Calu3 (cell line): Measurements from ENCODE around the gene STRIP1. TPM values are rescaled to one million over a fixed set of nuclear protein-coding genes. Genes with fewer than 3 reads are reported as not detected.

Experiments
- BruUV-seq: library from RNA; stranded (reverse); fragments of 400-500 nt; replicated peaks from 2 replicates; lab custom pipeline; 2021; lab: Mats Ljungman, UMichigan
- CTCF ChIA-PET: fragments of 300-600 bp; sonication (Branson Sonifier 250); formaldehyde crosslinking; loops from one replicate; lab custom pipeline; 2022; ENCODE audit warnings: antibody characterized with exemption; lab: Charles Lee
- DNase-seq: peaks from one replicate; pipeline ENCODE4 v3.0.0; 2022
- H3K27ac Mint-ChIP-seq: one replicate; pipeline ENCODE4 v1.8.0; 2022; ENCODE audit warnings: mixed read lengths; ENCODE audit not compliant: unreplicated experiment
- H3K27me3 Mint-ChIP-seq: one replicate; pipeline ENCODE4 v1.8.0; 2022; ENCODE audit warnings: mixed read lengths; ENCODE audit not compliant: unreplicated experiment
- H3K36me3 Mint-ChIP-seq: one replicate; pipeline ENCODE4 v1.8.0; 2022; ENCODE audit warnings: mild to moderate bottlenecking, moderate library complexity, mixed read lengths; ENCODE audit not compliant: insufficient read depth, unreplicated experiment
- H3K4me1 Mint-ChIP-seq: one replicate; pipeline ENCODE4 v1.8.0; 2022; ENCODE audit warnings: mild to moderate bottlenecking, low read depth, mixed read lengths; ENCODE audit not compliant: unreplicated experiment
- H3K4me3 Mint-ChIP-seq: one replicate; pipeline ENCODE4 v1.8.0; 2022; ENCODE audit warnings: mild to moderate bottlenecking, low read depth, moderate library complexity, mixed read lengths; ENCODE audit not compliant: unreplicated experiment
- H3K9me3 Mint-ChIP-seq: one replicate; pipeline ENCODE4 v1.8.0; 2022; ENCODE audit warnings: low read depth, mixed read lengths; ENCODE audit not compliant: unreplicated experiment
- intact Hi-C: fragments of 100-400 bp; cut with micrococcal nuclease; formaldehyde crosslinking; loops from one replicate; pipeline ENCODE4 v1.10.0; 2022; ENCODE audit not compliant: unreplicated experiment
- total RNA-seq: library from RNA; stranded (reverse); gene quantifications from 2 replicates; pipeline ENCODE4 v1.2.3, GENCODE V29; 2022
- TF ChIP-seq, protein P1 (sequence below): fragments of 200-600 bp; IDR thresholded peaks from one replicate; pipeline ENCODE4 v1.8.0; 2022; ENCODE audit warnings: antibody characterized with exemption; ENCODE audit not compliant: unreplicated experiment

STRIP1 gene
- total RNA-seq, 1 experiment from 2014 or later: 27.5 TPM

DNA sequence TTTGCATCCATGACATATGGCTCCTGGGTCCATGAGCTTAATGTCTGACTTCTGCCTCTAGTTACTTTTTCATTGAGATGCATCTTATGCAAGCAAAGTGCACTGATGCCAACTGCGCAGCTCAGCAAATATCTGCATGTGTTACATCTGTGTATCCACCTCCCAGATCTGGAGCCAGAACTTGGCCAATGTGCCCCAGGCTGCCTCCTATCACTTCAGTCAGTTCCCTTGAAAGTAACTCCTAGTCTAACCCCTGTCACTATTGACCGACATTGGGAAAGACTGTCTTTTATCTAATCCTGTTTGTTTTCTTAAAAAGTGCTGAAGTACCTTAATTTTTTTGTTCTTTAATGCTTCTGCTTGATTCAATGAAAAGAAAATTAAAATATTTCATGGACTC lies 58.6 kb downstream of the STRIP1 start:
- H3K27me3 Mint-ChIP-seq: peaks cover 74% of the 10 kb centered on the region
- H3K27ac Mint-ChIP-seq: no peak overlapping the region
- DNase-seq: no peak
- no peaks in the 10 kb centered on the region for H3K9me3 Mint-ChIP-seq
- intact Hi-C loops: no loop called here
- peaks cover under 1% of the 10 kb centered on the region for H3K4me1 Mint-ChIP-seq
- CTCF ChIA-PET: no interaction called here
- H3K4me3 Mint-ChIP-seq: no peak overlapping the region
- no TSS peak for BruUV-seq
- TF ChIP-seq, protein P1, sequence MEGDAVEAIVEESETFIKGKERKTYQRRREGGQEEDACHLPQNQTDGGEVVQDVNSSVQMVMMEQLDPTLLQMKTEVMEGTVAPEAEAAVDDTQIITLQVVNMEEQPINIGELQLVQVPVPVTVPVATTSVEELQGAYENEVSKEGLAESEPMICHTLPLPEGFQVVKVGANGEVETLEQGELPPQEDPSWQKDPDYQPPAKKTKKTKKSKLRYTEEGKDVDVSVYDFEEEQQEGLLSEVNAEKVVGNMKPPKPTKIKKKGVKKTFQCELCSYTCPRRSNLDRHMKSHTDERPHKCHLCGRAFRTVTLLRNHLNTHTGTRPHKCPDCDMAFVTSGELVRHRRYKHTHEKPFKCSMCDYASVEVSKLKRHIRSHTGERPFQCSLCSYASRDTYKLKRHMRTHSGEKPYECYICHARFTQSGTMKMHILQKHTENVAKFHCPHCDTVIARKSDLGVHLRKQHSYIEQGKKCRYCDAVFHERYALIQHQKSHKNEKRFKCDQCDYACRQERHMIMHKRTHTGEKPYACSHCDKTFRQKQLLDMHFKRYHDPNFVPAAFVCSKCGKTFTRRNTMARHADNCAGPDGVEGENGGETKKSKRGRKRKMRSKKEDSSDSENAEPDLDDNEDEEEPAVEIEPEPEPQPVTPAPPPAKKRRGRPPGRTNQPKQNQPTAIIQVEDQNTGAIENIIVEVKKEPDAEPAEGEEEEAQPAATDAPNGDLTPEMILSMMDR: no peak
- H3K36me3 Mint-ChIP-seq: no peaks in the 10 kb centered on the region

- H3K27ac Mint-ChIP-seq: no peak overlapping the region
- H3K9me3 Mint-ChIP-seq: no peaks in the 10 kb centered on the region
- H3K4me3 Mint-ChIP-seq: no peak overlapping the region
- CTCF ChIA-PET: no interaction called here
- no TSS peak for BruUV-seq
- H3K36me3 Mint-ChIP-seq: no peaks in the 10 kb centered on the region
- peaks cover 8% of the 10 kb centered on the region for H3K4me1 Mint-ChIP-seq
- TF ChIP-seq, protein P1: no peak
- intact Hi-C loops: no loop called here
- peaks cover 77% of the 10 kb centered on the region for H3K27me3 Mint-ChIP-seq
- DNase-seq: no peak
Observed at GRCh38 chr1:110094931-110095654, 60.7 kb downstream of the STRIP1 start.

GRCh38 chr1:110097507-110098221 lies 63.2 kb downstream of the STRIP1 start:
- intact Hi-C loops: no loop called here
- H3K9me3 Mint-ChIP-seq: no peaks in the 10 kb centered on the region
- no peaks in the 10 kb centered on the region for H3K36me3 Mint-ChIP-seq
- TF ChIP-seq, protein P1: no peak
- H3K4me1 Mint-ChIP-seq: peaks cover 8% of the 10 kb centered on the region
- BruUV-seq: no TSS peak
- peaks cover 69% of the 10 kb centered on the region for H3K27me3 Mint-ChIP-seq
- H3K27ac Mint-ChIP-seq: no peak overlapping the region
- DNase-seq: no peak
- no peak overlapping the region for H3K4me3 Mint-ChIP-seq
- CTCF ChIA-PET: no interaction called here

DNA sequence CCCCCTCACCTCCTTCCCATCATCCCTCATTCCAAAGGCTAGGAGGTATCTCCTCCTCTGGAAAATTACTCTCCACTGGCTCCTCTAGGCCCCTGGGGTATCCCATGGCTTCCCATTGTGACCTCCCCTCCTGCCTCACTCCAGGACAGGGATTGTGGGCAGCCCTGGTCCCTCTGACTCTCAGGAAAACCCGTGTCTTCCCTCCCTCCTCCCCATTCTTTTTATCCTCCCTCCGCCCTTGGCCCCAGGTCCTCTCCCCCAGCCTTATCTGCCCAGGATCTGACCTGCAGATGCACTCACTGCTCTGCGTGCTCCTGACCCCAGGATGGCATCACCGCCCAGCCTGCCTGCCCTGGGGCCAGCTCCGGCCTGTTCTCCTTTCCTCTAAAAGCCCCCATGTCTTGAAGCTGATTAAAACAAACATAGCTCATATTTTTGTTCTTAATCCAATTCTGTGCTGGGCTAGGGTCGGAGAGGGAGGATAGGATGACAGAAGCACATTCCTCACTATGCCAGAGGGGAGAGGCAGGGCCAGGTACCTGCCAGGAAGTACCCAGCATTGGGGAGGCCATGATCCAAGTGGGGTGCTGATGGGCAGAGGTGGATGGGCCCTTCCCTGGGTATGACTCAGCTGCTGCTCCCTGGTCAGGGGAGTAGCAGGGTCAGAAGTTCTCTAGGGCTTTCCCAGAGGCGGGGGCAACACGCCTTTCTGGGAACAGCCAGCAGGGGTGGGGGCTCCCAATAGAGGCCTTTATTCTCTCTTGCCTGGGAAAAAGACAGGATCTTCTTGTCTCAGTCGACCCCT lies 64.0 kb downstream of the STRIP1 start:
- Mint-ChIP-seq H3K4me1 (peaks cover 8% of the 10 kb centered on the region), H3K9me3 (no peaks in the 10 kb centered on the region), H3K36me3 (no peaks in the 10 kb centered on the region), H3K4me3 (no peak overlapping the region), H3K27ac (no peak overlapping the region), H3K27me3 (peaks cover 62% of the 10 kb centered on the region)
- DNase-seq: no peak
- CTCF ChIA-PET: no interaction called here
- TF ChIP-seq, protein P1: no peak
- BruUV-seq: no TSS peak
- intact Hi-C loops: no loop called here
